Measurements from ENCODE around the gene RAPGEF1. TPM values are rescaled to one million over a fixed set of nuclear protein-coding genes. Genes with fewer than 3 reads are reported as not detected.
A peak's percentile ranks its signal among the peaks of the same experiment; 100 is the strongest.

RAPGEF1 gene
- total RNA-seq, 1 experiment from 2014 or later: 55.6 TPM

- Histone ChIP-seq H2BK120ac (ENCODE audit: low read depth, low read length, poor library complexity, severe bottlenecking) (no peak overlapping the region), H2BK5ac (ENCODE audit: insufficient read length, low read length) (no peak overlapping the region), H4K20me1 (ENCODE audit: control insufficient read depth, insufficient read depth, insufficient read length) (no peaks in the 10 kb centered on the region), H2BK15ac (ENCODE audit: low read depth, low read length) (no peak overlapping the region), H3K23me2 (ENCODE audit: insufficient read length, low read depth, low read length, poor library complexity, severe bottlenecking) (no peaks in the 10 kb centered on the region), H2BK12ac (ENCODE audit: insufficient read length, low read depth, low read length) (no peak overlapping the region), H3K18ac (ENCODE audit: insufficient read length, low read depth, low read length) (no peak overlapping the region), H2AK5ac (ENCODE audit: insufficient read length, low read length) (no peak overlapping the region), H2AFZ (ENCODE audit: low read length) (no peak overlapping the region), H3K4me2 (ENCODE audit: insufficient read depth, insufficient read length, low read length) (no peak overlapping the region), H3K4me1 (ENCODE audit: insufficient read depth, low read length) (no peaks in the 10 kb centered on the region), H3K14ac (ENCODE audit: insufficient read depth, low read length) (no peak overlapping the region), H3K4ac (ENCODE audit: low read depth, low read length) (no peak overlapping the region), H3K27me3 (ENCODE audit: insufficient read depth, low read length) (no peaks in the 10 kb centered on the region), H3K9me3 (ENCODE audit: control insufficient read depth, low read depth, low read length) (no peaks in the 10 kb centered on the region), H2BK20ac (ENCODE audit: low read depth, low read length, poor library complexity, severe bottlenecking) (no peak overlapping the region), H4K5ac (ENCODE audit: insufficient read length, low read depth, low read length) (no peak overlapping the region), H4K8ac (replicated peaks; ENCODE audit: insufficient read length, low read depth, low read length) (no peak overlapping the region), H3K23ac (ENCODE audit: insufficient read length, low read depth, low read length) (no peak overlapping the region), H3K79me1 (ENCODE audit: insufficient read depth, low read depth, low read length, poor library complexity, severe bottlenecking) (no peaks in the 10 kb centered on the region), H4K91ac (ENCODE audit: insufficient read length, low read depth, low read length) (no peak overlapping the region), H3K56ac (ENCODE audit: insufficient read length, low read depth, low read length) (no peak overlapping the region), H3K9ac (ENCODE audit: extremely low read depth, insufficient read length, low read length) (no peak overlapping the region), H3T11ph (ENCODE audit: low read length) (no peak overlapping the region), H3K27ac (ENCODE audit: insufficient read length, low read depth, low read length) (no peak overlapping the region), H3K79me2 (ENCODE audit: insufficient read depth, low read length) (no peaks in the 10 kb centered on the region)
- Mint-ChIP-seq H3K27ac (peak overlapping the region in 2 of 3 experiments; percentile 73 to 79; a peak in 2 of 7 replicates), H3K36me3 (ENCODE audit: insufficient read depth in 1 of 3, low read depth in 3 of 3) (peaks cover 26 to 77% (median 38%) of the 10 kb centered on the region in 3 experiments; a peak in 6 of 7 replicates), H3K4me3 (no peak overlapping the region; a peak in 1 of 5 replicates), H3K9me3 (no peaks in the 10 kb centered on the region), H3K4me1 (peaks cover 3 to 9% of the 10 kb centered on the region in 2 experiments), H3K27me3 (ENCODE audit: low read depth) (no peaks in the 10 kb centered on the region)
- no CpG with 5 or more reads among the region's 9 CpGs for WGBS (ENCODE audit: extremely low coverage, insufficient read length, low lambda C conversion rate)
- no peak for TF ChIP-seq CTCF (conservative IDR thresholded peaks at IDR 0.05)
- DNase-seq: no peak
These were observed 118.9 kb downstream of the RAPGEF1 start for GRCh38 chr9:131620764-131621520.

Data from H9 (cell line).